Fibroblast of lung (primary cell): ENCODE data around the gene PIF1. TPM values are rescaled to one million over a fixed set of nuclear protein-coding genes. Genes with fewer than 3 reads are reported as not detected.

Experiments
- DNase-seq, 2 donors: peaks; one replicate each; pipeline versions ENCODE4 v3.0.0 to v3.0.0-alpha.2; 2010; ENCODE audit warnings: low read depth in 2 of 2
- H2AFZ ChIP-seq: 2 replicates; pipeline ENCODE4 v1.5.1; 2012; ENCODE audit warnings: low read length, control low read depth, inconsistent platforms
- H3K27ac ChIP-seq: 2 replicates; pipeline ENCODE4 v1.5.1; 2011; ENCODE audit warnings: low read length, control low read depth; ENCODE audit not compliant: insufficient read depth
- H3K27me3 ChIP-seq: 2 replicates; pipeline ENCODE4 v1.5.1; 2011; ENCODE audit warnings: mild to moderate bottlenecking, low read length; ENCODE audit not compliant: control insufficient read depth, insufficient read depth
- H3K36me3 ChIP-seq: 2 replicates; pipeline ENCODE4 v1.5.1; 2011; ENCODE audit warnings: low read length; ENCODE audit not compliant: control insufficient read depth, insufficient read depth
- H3K4me1 ChIP-seq: 2 replicates; pipeline ENCODE4 v1.5.1; 2011; ENCODE audit warnings: low read length; ENCODE audit not compliant: control insufficient read depth, insufficient read depth; ENCODE audit errors: extremely low read depth
- H3K4me2 ChIP-seq: 2 replicates; pipeline ENCODE4 v1.5.1; 2011; ENCODE audit warnings: low read length, control low read depth; ENCODE audit not compliant: insufficient read depth; ENCODE audit errors: extremely low read depth
- H3K4me3 ChIP-seq, 4 experiments: fragments of 200-600 bp in 1 of 4; sonication (generic) in 1 of 4; replicated peaks in 1 of 4; 2 replicates each; pipeline ENCODE4 v1.5.1; 2011 to 2016; ENCODE audit warnings: low read length in 4 of 4, low read depth in 3 of 4, mild to moderate bottlenecking in 3 of 4, control low read depth in 2 of 4, inconsistent platforms in 1 of 4, mixed read lengths in 1 of 4; ENCODE audit not compliant: insufficient read depth in 1 of 4; ENCODE audit errors: control extremely low read depth in 1 of 4
- H3K79me2 ChIP-seq: 2 replicates; pipeline ENCODE4 v1.5.1; 2012; ENCODE audit warnings: mild to moderate bottlenecking, low read length, inconsistent platforms; ENCODE audit not compliant: control insufficient read depth, insufficient read depth
- H3K9ac ChIP-seq: 2 replicates; pipeline ENCODE4 v1.5.1; 2011; ENCODE audit warnings: mild to moderate bottlenecking, low read length, control low read depth; ENCODE audit not compliant: insufficient read depth
- H3K9me3 ChIP-seq: 2 replicates; pipeline ENCODE4 v1.5.1; 2012; ENCODE audit warnings: low read depth, low read length; ENCODE audit not compliant: control insufficient read depth, insufficient read depth
- H4K20me1 ChIP-seq: 2 replicates; pipeline ENCODE4 v1.5.1; 2011; ENCODE audit warnings: low read length; ENCODE audit not compliant: control insufficient read depth, insufficient read depth; ENCODE audit errors: extremely low read depth
- EZH2 ChIP-seq: IDR thresholded peaks from 2 replicates; pipeline ENCODE4 v1.5.1; 2012; ENCODE audit warnings: low read length, control low read depth, mild to moderate bottlenecking; ENCODE audit errors: missing control alignments
- polyA plus RNA-seq, 2 donors: library from polyadenylated mRNA; depleted of rRNA in 1 of 2; stranded (reverse) in 1 of 2; unstranded in 1 of 2; fragments of >200 nt; gene quantifications; 2 replicates each; pipeline ENCODE4 v1.2.1, GENCODE V29; 2011 to 2012; ENCODE audit warnings: missing spikeins in 1 of 2
- total RNA-seq: library from RNA; depleted of rRNA; stranded (reverse); fragments of >200 nt; gene quantifications from 2 replicates; pipeline ENCODE4 v1.2.1, GENCODE V29; 2014
- TF ChIP-seq, protein P1 (sequence below), 2 donors: IDR thresholded peaks in 1 of 2; conservative IDR thresholded peaks in 1 of 2; 1 replicate in 1 of 2; 2 replicates in 1 of 2; pipeline ENCODE4 v1.5.1; 2011 to 2012; ENCODE audit warnings: low read length in 2 of 2, control low read depth in 1 of 2, inconsistent platforms in 1 of 2, low read depth in 1 of 2, mild to moderate bottlenecking in 1 of 2

Gene PIF1
- total and polyA plus RNA-seq, 2 donors (not counting 1 experiment from before 2014, with no cell fraction given) = 5.1 to 9.4 TPM

GRCh38 chr15:64850778-64851502 lies 25.5 kb upstream of the PIF1 start:
- Histone ChIP-seq H3K4me2 (peak overlapping the region; percentile 67), H3K9me3 (no peaks in the 10 kb centered on the region), H3K79me2 (peaks cover 61% of the 10 kb centered on the region), H2AFZ (no peak overlapping the region), H3K27me3 (no peaks in the 10 kb centered on the region), H3K9ac (peak overlapping the region; percentile 20), H4K20me1 (peaks cover 2% of the 10 kb centered on the region), H3K27ac (peak overlapping the region; percentile 84), H3K36me3 (peaks cover 24% of the 10 kb centered on the region), H3K4me3 (peak overlapping the region in 1 of 4 experiments; percentile 12), H3K4me1 (peaks cover 53% of the 10 kb centered on the region)
- no peak for TF ChIP-seq EZH2
- TF ChIP-seq, protein P1, sequence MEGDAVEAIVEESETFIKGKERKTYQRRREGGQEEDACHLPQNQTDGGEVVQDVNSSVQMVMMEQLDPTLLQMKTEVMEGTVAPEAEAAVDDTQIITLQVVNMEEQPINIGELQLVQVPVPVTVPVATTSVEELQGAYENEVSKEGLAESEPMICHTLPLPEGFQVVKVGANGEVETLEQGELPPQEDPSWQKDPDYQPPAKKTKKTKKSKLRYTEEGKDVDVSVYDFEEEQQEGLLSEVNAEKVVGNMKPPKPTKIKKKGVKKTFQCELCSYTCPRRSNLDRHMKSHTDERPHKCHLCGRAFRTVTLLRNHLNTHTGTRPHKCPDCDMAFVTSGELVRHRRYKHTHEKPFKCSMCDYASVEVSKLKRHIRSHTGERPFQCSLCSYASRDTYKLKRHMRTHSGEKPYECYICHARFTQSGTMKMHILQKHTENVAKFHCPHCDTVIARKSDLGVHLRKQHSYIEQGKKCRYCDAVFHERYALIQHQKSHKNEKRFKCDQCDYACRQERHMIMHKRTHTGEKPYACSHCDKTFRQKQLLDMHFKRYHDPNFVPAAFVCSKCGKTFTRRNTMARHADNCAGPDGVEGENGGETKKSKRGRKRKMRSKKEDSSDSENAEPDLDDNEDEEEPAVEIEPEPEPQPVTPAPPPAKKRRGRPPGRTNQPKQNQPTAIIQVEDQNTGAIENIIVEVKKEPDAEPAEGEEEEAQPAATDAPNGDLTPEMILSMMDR (conservative IDR thresholded peaks at IDR 0.05 in 1 of 2, IDR thresholded peaks at IDR 0.05 in 1 of 2; ENCODE audit: low read depth in 1 of 2, low read length in 2 of 2) = no peak
- DNase-seq = no peak

GRCh38 chr15:64847876-64848716 lies 22.6 kb upstream of the PIF1 start:
- TF ChIP-seq, protein P1 (conservative IDR thresholded peaks at IDR 0.05 in 1 of 2, IDR thresholded peaks at IDR 0.05 in 1 of 2; ENCODE audit: low read depth in 1 of 2, low read length in 2 of 2) = no peak
- no peak for TF ChIP-seq EZH2
- peaks cover 4% of the 10 kb centered on the region for H4K20me1 ChIP-seq
- H3K36me3 ChIP-seq = peaks cover 12% of the 10 kb centered on the region
- H3K4me2 ChIP-seq = no peak overlapping the region
- no peak for DNase-seq
- peak overlapping the region; percentile 57 for H3K27ac ChIP-seq
- H3K4me3 ChIP-seq = peak overlapping the region in 1 of 4 experiments; percentile 38
- H3K9ac ChIP-seq = no peak overlapping the region
- no peaks in the 10 kb centered on the region for H3K27me3 ChIP-seq
- H2AFZ ChIP-seq = no peak overlapping the region
- H3K9me3 ChIP-seq = no peaks in the 10 kb centered on the region
- peaks cover 37% of the 10 kb centered on the region for H3K4me1 ChIP-seq
- H3K79me2 ChIP-seq = peaks cover 72% of the 10 kb centered on the region

GRCh38 chr15:64847448-64847847 lies 22.0 kb upstream of the PIF1 start:
- Histone ChIP-seq H3K4me2 (no peak overlapping the region), H3K27me3 (no peaks in the 10 kb centered on the region), H3K9me3 (no peaks in the 10 kb centered on the region), H4K20me1 (peaks cover 4% of the 10 kb centered on the region), H2AFZ (no peak overlapping the region), H3K4me1 (peaks cover 37% of the 10 kb centered on the region), H3K27ac (no peak overlapping the region), H3K9ac (no peak overlapping the region), H3K79me2 (peaks cover 72% of the 10 kb centered on the region), H3K4me3 (peak overlapping the region in 1 of 4 experiments; percentile 38), H3K36me3 (peaks cover 12% of the 10 kb centered on the region)
- no peak for TF ChIP-seq EZH2
- TF ChIP-seq, protein P1 (conservative IDR thresholded peaks at IDR 0.05 in 1 of 2, IDR thresholded peaks at IDR 0.05 in 1 of 2; ENCODE audit: low read depth in 1 of 2, low read length in 2 of 2) = no peak
- no peak for DNase-seq
